HCT116 (cell line): ENCODE measurements around the gene FLCN. TPM values are rescaled to one million over a fixed set of nuclear protein-coding genes. Genes with fewer than 3 reads are reported as not detected.

Experiments
- ATAC-seq: fragments of 200-7000 bp; cut with Tn5 transposase; 2 replicates; pipeline ENCODE4 v1.9.1; 2020; ENCODE audit warnings: mild to moderate bottlenecking, moderate library complexity
- BruUV-seq: library from RNA; stranded (reverse); fragments of 400-500 nt; replicated peaks from 2 replicates; lab custom pipeline; 2021; lab: Mats Ljungman, UMichigan
- CTCF ChIA-PET: fragments of 300-600 bp; sonication (Branson Sonifier 250); formaldehyde crosslinking; loops from one replicate; lab custom pipeline; 2021; ENCODE audit warnings: antibody characterized with exemption; lab: Charles Lee
- POLR2A ChIA-PET: fragments of 300-600, 350-600 bp; sonication (Branson Sonifier 250); formaldehyde crosslinking; loops from one replicate; lab custom pipeline; 2021; ENCODE audit warnings: antibody characterized with exemption; lab: Charles Lee
- RAD21 ChIA-PET, 2 experiments: fragments of 300-600 bp; sonication (Branson Sonifier 250); formaldehyde crosslinking; loops; one replicate each; lab custom pipeline; 2023; ENCODE audit warnings: low total read pairs in 2 of 2; ENCODE audit not compliant: uncharacterized antibody in 2 of 2, unreplicated experiment in 2 of 2, low non-redundant PET in 1 of 2; lab: Charles Lee
- DNase-seq: peaks from one replicate; pipeline ENCODE4 v3.0.0-alpha.2; 2010; ENCODE audit warnings: low read depth, low spot score
- H2AFZ ChIP-seq: fragments of 200-600 bp; shearing (Covaris generic), sonication (generic); 2 replicates; pipeline ENCODE4 v1.6.1; 2017; ENCODE audit warnings: low read depth, mixed run types, mixed read lengths, antibody characterized with exemption, low read length; ENCODE audit not compliant: poor library complexity, severe bottlenecking
- H3K27ac ChIP-seq: 2 replicates; pipeline ENCODE4 v1.5.1; 2012; ENCODE audit warnings: low read depth, low read length
- H3K27me3 ChIP-seq: fragments of 200-600 bp; sonication (generic); 2 replicates; pipeline ENCODE4 v1.6.1; 2016; ENCODE audit warnings: mixed run types, low read length, mixed read lengths; ENCODE audit not compliant: insufficient read depth
- H3K36me3 ChIP-seq, 2 experiments: fragments of 200-500 bp in 1 of 2; fragments of 200-600 bp in 1 of 2; sonication (Bioruptor generic) in 1 of 2; sonication (generic) in 1 of 2; 2 replicates each; pipeline versions ENCODE4 v1.5.1 to v1.6.1; 2014 to 2016; ENCODE audit warnings: low read length in 2 of 2, inconsistent platforms in 1 of 2, mixed read lengths in 1 of 2, mixed run types in 1 of 2; ENCODE audit not compliant: insufficient read depth in 2 of 2, control insufficient read depth in 1 of 2
- H3K4me1 ChIP-seq, 2 experiments: fragments of 200-600 bp in 1 of 2; sonication (generic) in 1 of 2; 2 replicates each; pipeline versions ENCODE4 v1.5.1 to v1.6.1; 2012 to 2017; ENCODE audit warnings: low read length in 2 of 2, inconsistent platforms in 1 of 2, mild to moderate bottlenecking in 1 of 2, mixed read lengths in 1 of 2, mixed run types in 1 of 2, moderate library complexity in 1 of 2; ENCODE audit not compliant: insufficient read depth in 2 of 2, control insufficient read depth in 1 of 2
- H3K4me2 ChIP-seq: fragments of 200-600 bp; sonication (generic); 2 replicates; pipeline ENCODE4 v1.6.1; 2017; ENCODE audit warnings: mixed run types, low read length, mixed read lengths
- H3K4me3 ChIP-seq, 2 experiments: fragments of 200-600 bp in 1 of 2; sonication (generic) in 1 of 2; replicated peaks in 1 of 2; 2 replicates each; pipeline ENCODE4 v1.5.1; 2011 to 2016; ENCODE audit warnings: low read length in 2 of 2, control low read depth in 1 of 2, low read depth in 1 of 2, mild to moderate bottlenecking in 1 of 2, mixed read lengths in 1 of 2, mixed run types in 1 of 2
- H3K79me2 ChIP-seq: fragments of 200-600 bp; sonication (generic); 2 replicates; pipeline ENCODE4 v1.6.1; 2017; ENCODE audit warnings: mild to moderate bottlenecking, mixed run types, low read length, moderate library complexity, mixed read lengths; ENCODE audit not compliant: insufficient read depth
- H3K9ac ChIP-seq: fragments of 200-600 bp; sonication (generic); 2 replicates; pipeline ENCODE4 v1.6.1; 2016; ENCODE audit warnings: low read length, mixed read lengths
- H3K9me2 ChIP-seq: fragments of 200-600 bp; sonication (generic), shearing (Covaris generic); 2 replicates; pipeline ENCODE4 v1.6.1; 2017; ENCODE audit warnings: mixed run types, mild to moderate bottlenecking, moderate library complexity; ENCODE audit not compliant: insufficient read depth
- H3K9me3 ChIP-seq, 2 experiments: fragments of 200-500 bp in 1 of 2; fragments of 200-600 bp in 1 of 2; sonication (Bioruptor generic) in 1 of 2; sonication (generic) in 1 of 2; 2 replicates each; pipeline ENCODE4 v1.6.1; 2014 to 2017; ENCODE audit warnings: low read length in 2 of 2, mixed read lengths in 2 of 2, inconsistent platforms in 1 of 2, low read depth in 1 of 2, mild to moderate bottlenecking in 1 of 2, mixed run types in 1 of 2, moderate library complexity in 1 of 2; ENCODE audit not compliant: control insufficient read depth in 1 of 2, insufficient read depth in 1 of 2
- H4K20me1 ChIP-seq: fragments of 200-600 bp; sonication (generic), shearing (Covaris generic); 2 replicates; pipeline ENCODE4 v1.6.1; 2017; ENCODE audit warnings: mixed run types, mild to moderate bottlenecking, moderate library complexity; ENCODE audit not compliant: insufficient read depth
- ATF3 ChIP-seq: IDR thresholded peaks from 2 replicates; pipeline ENCODE4 v1.6.1; 2012
- CTCF ChIP-seq, 3 experiments: fragments of 200-600 bp in 1 of 3; sonication (generic) in 1 of 3; IDR thresholded peaks in 2 of 3; conservative IDR thresholded peaks in 1 of 3; 2 replicates each; pipeline ENCODE4 v1.5.1; 2012 to 2017; ENCODE audit warnings: low read depth in 2 of 3, low read length in 2 of 3, antibody characterized with exemption in 1 of 3, borderline replicate concordance in 1 of 3, control low read depth in 1 of 3, mild to moderate bottlenecking in 1 of 3, mixed read lengths in 1 of 3, mixed run types in 1 of 3, moderate library complexity in 1 of 3; ENCODE audit not compliant: insufficient read depth in 1 of 3
- EZH2phosphoT487 ChIP-seq: fragments of 200-600 bp; IDR thresholded peaks from 2 replicates; pipeline ENCODE4 v1.6.1; 2018; ENCODE audit warnings: antibody characterized with exemption, borderline replicate concordance
- FOSL1 ChIP-seq: IDR thresholded peaks from 2 replicates; pipeline ENCODE4 v1.6.1; 2012; ENCODE audit warnings: low read depth
- JUND ChIP-seq: IDR thresholded peaks from 2 replicates; pipeline ENCODE4 v1.6.1; 2012
- RAD21 ChIP-seq: IDR thresholded peaks from 2 replicates; pipeline ENCODE4 v1.6.1; 2012; ENCODE audit warnings: low read depth, mild to moderate bottlenecking
- SIN3A ChIP-seq: IDR thresholded peaks from 2 replicates; pipeline ENCODE4 v1.6.1; 2012; ENCODE audit warnings: low read depth
- SP1 ChIP-seq: IDR thresholded peaks from 2 replicates; pipeline ENCODE4 v1.6.1; 2012; ENCODE audit warnings: low read depth
- TCF7L2 ChIP-seq: IDR thresholded peaks from 2 replicates; pipeline ENCODE4 v1.7.0; 2011; ENCODE audit warnings: borderline replicate concordance, inconsistent platforms; ENCODE audit not compliant: insufficient read depth, insufficient read length; ENCODE audit errors: extremely low read depth
- YY1 ChIP-seq: IDR thresholded peaks from 2 replicates; pipeline ENCODE4 v1.6.1; 2011; ENCODE audit warnings: low read length, low read depth, moderate library complexity, mild to moderate bottlenecking; ENCODE audit not compliant: insufficient replicate concordance; ENCODE audit errors: extremely low read depth
- ZNF274 ChIP-seq: fragments of 200-500 bp; sonication (Bioruptor generic); IDR thresholded peaks from 2 replicates; pipeline ENCODE4 v1.6.1; 2014; ENCODE audit warnings: mild to moderate bottlenecking, low read depth, low read length, inconsistent platforms
- intact Hi-C: fragments of 100-400 bp; cut with micrococcal nuclease; formaldehyde crosslinking; loops from 2 replicates; pipeline ENCODE4 v1.10.0; 2022
- total RNA-seq: library from RNA; stranded (reverse); gene quantifications from one replicate; pipeline ENCODE4 v1.2.1, GENCODE V29; 2021; ENCODE audit not compliant: unreplicated experiment

The FLCN gene
- total RNA-seq, 1 experiment from 2014 or later = 23.7 TPM

DNA sequence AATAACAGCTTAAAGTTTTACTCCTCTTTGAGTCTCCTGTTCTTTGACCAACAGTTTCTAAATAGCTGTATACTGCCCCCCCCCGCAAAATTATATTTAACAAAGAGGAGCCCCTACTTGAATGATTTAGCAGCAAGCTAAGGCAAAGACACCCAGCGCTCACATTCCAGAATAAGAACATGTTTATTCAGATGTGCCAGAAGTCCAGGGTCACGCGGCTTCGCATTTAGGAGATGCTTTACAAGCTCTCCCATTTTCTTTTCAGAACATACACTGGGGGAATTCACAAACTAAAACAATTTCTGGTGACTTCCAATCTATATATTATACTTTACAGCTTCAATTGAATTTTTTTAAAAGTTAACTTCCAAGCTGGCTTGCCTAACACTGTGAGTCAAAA lies 36.1 kb downstream of the FLCN start:
- CTCF ChIA-PET = no interaction called here
- TF ChIP-seq RAD21 (no peak), JUND (no peak), CTCF (IDR thresholded peaks at IDR 0.05 in 2 of 3, conservative IDR thresholded peaks at IDR 0.05 in 1 of 3; ENCODE audit: borderline replicate concordance in 1 of 3, insufficient read depth in 1 of 3, low read depth in 2 of 3, low read length in 2 of 3) (no peak), ATF3 (no peak), FOSL1 (no peak), ZNF274 (no peak), SIN3A (no peak), TCF7L2 (no peak), YY1 (no peak), SP1 (no peak), EZH2phosphoT487 (no peak)

More for the DNA sequence above, 36.1 kb downstream of the FLCN start:
- no peak for ATAC-seq
- intact Hi-C loops = no loop called here
- BruUV-seq = no TSS peak
- ChIA-PET POLR2A (no interaction called here), RAD21 (no interaction called here)
- Histone ChIP-seq H3K4me3 (no peak overlapping the region), H3K4me2 (no peak overlapping the region), H3K9me2 (no peaks in the 10 kb centered on the region), H3K36me3 (peaks cover 6 to 28% of the 10 kb centered on the region in 2 experiments), H3K79me2 (peaks cover 30% of the 10 kb centered on the region), H3K27me3 (no peaks in the 10 kb centered on the region), H3K9ac (no peak overlapping the region), H3K27ac (no peak overlapping the region), H2AFZ (no peak overlapping the region), H4K20me1 (no peaks in the 10 kb centered on the region), H3K4me1 (peaks cover 7 to 19% of the 10 kb centered on the region in 2 experiments), H3K9me3 (no peaks in the 10 kb centered on the region)
- no peak for DNase-seq
